Measurements from ENCODE around the gene ATG13. TPM values are rescaled to one million over a fixed set of nuclear protein-coding genes. Genes with fewer than 3 reads are reported as not detected.

Gene ATG13
- total RNA-seq, 3 donors from 2014 or later = 84.2 to 113 (median 87.5) TPM

DNA sequence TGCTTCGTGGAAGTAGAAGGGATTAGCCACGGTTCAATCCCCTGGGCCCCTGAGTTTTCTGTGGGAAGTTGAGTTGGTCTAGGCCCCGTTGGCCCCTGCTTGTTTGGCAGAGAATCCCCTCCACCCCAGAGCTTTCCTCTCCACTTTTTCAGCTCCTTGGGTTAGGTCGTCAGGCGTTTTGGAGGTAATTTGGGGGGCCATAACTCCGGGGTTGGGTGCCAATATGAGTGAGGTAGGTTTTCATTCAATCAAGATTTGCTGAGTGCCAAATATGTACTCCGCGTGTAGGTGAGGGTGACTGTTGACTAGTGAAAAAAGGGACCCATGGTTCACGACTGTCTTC, 590 bp downstream of the ATG13 start:
- intact Hi-C loops (cut with DNase I; ENCODE audit: low total_unique reads) = no loop called here
- Histone ChIP-seq H3K27me3 (no peaks in the 10 kb centered on the region), H3K36me3 (no peaks in the 10 kb centered on the region), H3K9me3 (no peaks in the 10 kb centered on the region), H3K4me1 (peaks cover 3 to 6% of the 10 kb centered on the region in 2 donors), H3K27ac (peak overlapping the region; percentile 98 to 99), H3K4me3 (peak overlapping the region; percentile 86 to 90 (median 88))
- TF ChIP-seq POLR2A (IDR thresholded peaks at IDR 0.05) (no peak), POLR2AphosphoS5 (IDR thresholded peaks at IDR 0.05) (no peak)
- TF ChIP-seq, protein P1, sequence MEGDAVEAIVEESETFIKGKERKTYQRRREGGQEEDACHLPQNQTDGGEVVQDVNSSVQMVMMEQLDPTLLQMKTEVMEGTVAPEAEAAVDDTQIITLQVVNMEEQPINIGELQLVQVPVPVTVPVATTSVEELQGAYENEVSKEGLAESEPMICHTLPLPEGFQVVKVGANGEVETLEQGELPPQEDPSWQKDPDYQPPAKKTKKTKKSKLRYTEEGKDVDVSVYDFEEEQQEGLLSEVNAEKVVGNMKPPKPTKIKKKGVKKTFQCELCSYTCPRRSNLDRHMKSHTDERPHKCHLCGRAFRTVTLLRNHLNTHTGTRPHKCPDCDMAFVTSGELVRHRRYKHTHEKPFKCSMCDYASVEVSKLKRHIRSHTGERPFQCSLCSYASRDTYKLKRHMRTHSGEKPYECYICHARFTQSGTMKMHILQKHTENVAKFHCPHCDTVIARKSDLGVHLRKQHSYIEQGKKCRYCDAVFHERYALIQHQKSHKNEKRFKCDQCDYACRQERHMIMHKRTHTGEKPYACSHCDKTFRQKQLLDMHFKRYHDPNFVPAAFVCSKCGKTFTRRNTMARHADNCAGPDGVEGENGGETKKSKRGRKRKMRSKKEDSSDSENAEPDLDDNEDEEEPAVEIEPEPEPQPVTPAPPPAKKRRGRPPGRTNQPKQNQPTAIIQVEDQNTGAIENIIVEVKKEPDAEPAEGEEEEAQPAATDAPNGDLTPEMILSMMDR (IDR thresholded peaks at IDR 0.05) = no peak
- no peak for DNase-seq (ENCODE audit: low spot score in 2 of 2)

DNA sequence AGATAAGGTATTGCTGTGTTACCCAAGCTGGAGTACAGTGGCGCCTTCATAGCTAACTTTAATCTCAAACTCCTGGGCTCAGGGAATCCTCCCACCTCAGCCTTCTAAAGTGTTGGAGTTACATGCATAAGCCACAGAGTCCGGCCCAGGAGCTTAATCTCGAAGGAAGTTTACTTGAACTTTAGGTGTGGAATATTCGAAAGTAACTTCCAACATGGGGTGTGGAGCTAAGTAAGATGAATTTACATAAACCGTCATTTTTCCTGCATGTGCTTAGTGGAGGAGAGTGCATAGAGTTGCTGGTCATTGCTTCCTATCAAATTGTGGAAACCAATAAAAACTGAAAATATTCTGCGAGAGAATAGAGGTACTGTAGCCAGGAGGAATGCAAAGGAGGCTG, 1.5 kb downstream of the ATG13 start:
- intact Hi-C loops (cut with DNase I; ENCODE audit: low total_unique reads) = no loop called here
- Histone ChIP-seq H3K27me3 (no peaks in the 10 kb centered on the region), H3K27ac (no peak overlapping the region)

DNA sequence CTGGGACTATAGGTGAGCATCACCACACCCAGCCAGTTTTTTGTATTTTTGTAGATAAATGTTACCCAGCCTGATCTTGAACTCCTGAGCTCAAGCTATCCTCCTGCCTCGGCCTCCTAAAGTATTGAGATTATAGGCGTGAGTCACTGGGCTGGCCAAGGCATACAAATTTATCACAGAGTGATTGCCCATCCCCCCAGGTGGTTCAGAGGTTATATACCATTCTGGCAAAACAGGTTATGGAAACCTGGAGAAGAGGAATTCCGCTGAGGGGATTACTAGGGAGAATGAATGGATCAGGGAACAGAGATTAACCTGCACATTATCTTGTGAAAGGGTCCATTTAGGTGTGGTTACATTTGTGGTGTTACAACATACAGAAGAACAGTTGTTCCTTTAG, 8.1 kb downstream of the ATG13 start:
- TF ChIP-seq, protein P1 (IDR thresholded peaks at IDR 0.05) = no peak
- TF ChIP-seq POLR2AphosphoS5 (IDR thresholded peaks at IDR 0.05) (no peak), POLR2A (IDR thresholded peaks at IDR 0.05) (no peak)
- Histone ChIP-seq H3K9me3 (no peaks in the 10 kb centered on the region), H3K27me3 (no peaks in the 10 kb centered on the region), H3K36me3 (no peaks in the 10 kb centered on the region), H3K4me3 (no peak overlapping the region), H3K27ac (no peak overlapping the region), H3K4me1 (no peaks in the 10 kb centered on the region)
- intact Hi-C loops (cut with DNase I; ENCODE audit: low total_unique reads) = no loop called here
- DNase-seq (ENCODE audit: low spot score in 2 of 2) = no peak

More for the DNA sequence above, 1.5 kb downstream of the ATG13 start:
- DNase-seq (ENCODE audit: low spot score in 2 of 2) = no peak
- Histone ChIP-seq H3K4me1 (peaks cover 3 to 6% of the 10 kb centered on the region in 2 donors), H3K36me3 (no peaks in the 10 kb centered on the region), H3K4me3 (peak overlapping the region; percentile 57 to 88 (median 86)), H3K9me3 (no peaks in the 10 kb centered on the region)
- TF ChIP-seq, protein P1 (IDR thresholded peaks at IDR 0.05) = no peak
- TF ChIP-seq POLR2AphosphoS5 (IDR thresholded peaks at IDR 0.05) = no peak
- TF ChIP-seq POLR2A (IDR thresholded peaks at IDR 0.05) = no peak

DNA sequence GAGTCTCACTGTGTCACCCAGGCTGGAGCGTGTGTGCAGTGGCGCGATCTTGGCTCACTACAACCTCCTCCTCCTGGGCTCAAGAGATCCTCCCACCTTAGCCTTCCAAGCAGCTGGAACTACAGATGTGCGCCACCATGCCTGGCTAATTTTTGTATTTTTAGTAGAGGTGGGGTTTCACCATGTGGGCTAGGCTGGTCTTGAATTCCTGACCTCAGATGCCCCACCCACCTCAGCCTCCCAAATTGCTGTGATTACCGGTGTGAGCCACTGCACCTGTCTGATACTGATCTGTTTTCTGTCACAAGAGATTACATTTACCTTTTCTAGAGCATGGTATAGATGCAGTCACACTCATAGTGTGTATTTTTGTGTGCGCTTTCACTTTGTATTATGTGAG, 11.6 kb downstream of the ATG13 start:
- H3K9me3 ChIP-seq = no peaks in the 10 kb centered on the region
- DNase-seq (ENCODE audit: low spot score in 2 of 2) = no peak
- TF ChIP-seq POLR2AphosphoS5 (IDR thresholded peaks at IDR 0.05) (no peak), POLR2A (IDR thresholded peaks at IDR 0.05) (no peak)
- TF ChIP-seq, protein P1 (IDR thresholded peaks at IDR 0.05) = no peak
- no peaks in the 10 kb centered on the region for H3K36me3 ChIP-seq
- intact Hi-C loops (cut with DNase I; ENCODE audit: low total_unique reads) = no loop called here
- H3K4me3 ChIP-seq = no peak overlapping the region
- no peaks in the 10 kb centered on the region for H3K27me3 ChIP-seq
- H3K27ac ChIP-seq = no peak overlapping the region
- H3K4me1 ChIP-seq = no peaks in the 10 kb centered on the region

DNA sequence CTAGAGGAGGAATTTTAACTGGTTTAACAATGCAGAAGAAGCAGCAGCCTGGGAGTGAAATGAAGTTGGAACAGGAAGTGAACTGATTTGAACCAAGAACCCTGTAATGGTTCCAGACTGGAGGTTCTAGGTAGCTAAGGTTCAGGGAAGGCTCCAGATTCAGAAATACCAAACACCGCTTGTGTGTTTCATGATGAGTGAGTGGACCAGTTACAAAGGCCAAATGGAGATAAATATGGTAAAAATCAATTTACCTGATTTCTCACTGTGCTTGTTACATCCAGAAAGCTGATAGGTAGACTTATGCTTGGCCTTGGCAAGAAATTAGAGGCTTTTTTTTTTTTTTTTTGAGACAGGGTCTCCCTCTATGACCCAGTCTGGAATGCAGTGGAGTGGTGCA, 12.9 kb downstream of the ATG13 start:
- intact Hi-C loops (cut with DNase I; ENCODE audit: low total_unique reads) = no loop called here
- no peaks in the 10 kb centered on the region for H3K36me3 ChIP-seq

More for the DNA sequence above, 12.9 kb downstream of the ATG13 start:
- DNase-seq (ENCODE audit: low spot score in 2 of 2) = no peak
- H3K27me3 ChIP-seq = no peaks in the 10 kb centered on the region
- TF ChIP-seq POLR2AphosphoS5 (IDR thresholded peaks at IDR 0.05) (no peak), POLR2A (IDR thresholded peaks at IDR 0.05) (no peak)
- TF ChIP-seq, protein P1 (IDR thresholded peaks at IDR 0.05) = no peak
- H3K4me1 ChIP-seq = no peaks in the 10 kb centered on the region
- H3K27ac ChIP-seq = no peak overlapping the region
- H3K4me3 ChIP-seq = no peak overlapping the region
- H3K9me3 ChIP-seq = no peaks in the 10 kb centered on the region
